HPDE6-E6E7 (cell line): ENCODE results near the gene EFHC1.
"Not testable (repeated sequence)": the region's sequence is repeated elsewhere in the genome, so short reads cannot be mapped to it uniquely, and the experiment has no call there.

Experiments used
- DNase-seq: peaks from one replicate; pipeline ENCODE4 v3.0.0; 2011; ENCODE audit warnings: missing footprints; ENCODE audit errors: extremely low spot score

Gene EFHC1

DNA sequence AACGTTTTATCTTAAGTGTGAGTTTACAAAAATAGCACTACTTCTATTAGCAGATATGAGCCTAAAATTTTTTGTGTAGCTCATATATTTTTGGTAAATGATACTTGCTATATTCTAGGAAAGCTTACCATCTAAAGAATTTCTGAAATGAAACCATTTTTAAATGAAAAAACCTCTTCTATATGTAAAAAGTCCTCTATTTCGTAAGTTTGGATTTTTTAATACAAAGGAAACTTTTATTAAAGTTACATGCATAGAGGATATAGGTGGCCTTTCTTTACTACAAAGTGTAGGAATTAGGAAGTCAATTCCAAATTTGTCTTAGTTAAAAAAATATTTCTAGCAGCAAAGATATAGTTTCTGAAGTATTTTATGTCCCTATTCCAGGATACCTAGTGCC lies 18.8 kb downstream of the EFHC1 start:
- no peak for DNase-seq

DNA sequence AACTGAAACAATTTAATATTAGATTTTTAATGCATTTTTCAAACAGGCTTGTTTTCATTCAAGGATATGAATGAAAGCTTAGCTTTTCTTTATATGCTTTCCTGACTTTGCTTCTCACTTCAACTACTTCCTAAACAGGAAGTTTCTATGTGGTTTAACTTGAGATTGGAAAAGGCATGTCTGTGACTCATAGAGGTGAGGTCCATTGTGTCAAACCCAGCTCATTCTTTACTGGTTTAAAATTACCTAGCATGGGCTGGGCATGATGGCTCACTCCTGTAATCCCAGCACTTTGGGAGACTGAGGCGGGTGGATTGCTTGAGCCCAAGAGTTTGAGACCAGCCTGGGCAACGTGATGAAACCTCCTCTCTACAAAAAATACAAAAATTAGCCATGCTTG lies 34.4 kb downstream of the EFHC1 start:
- DNase-seq: peak; percentile 76

DNA sequence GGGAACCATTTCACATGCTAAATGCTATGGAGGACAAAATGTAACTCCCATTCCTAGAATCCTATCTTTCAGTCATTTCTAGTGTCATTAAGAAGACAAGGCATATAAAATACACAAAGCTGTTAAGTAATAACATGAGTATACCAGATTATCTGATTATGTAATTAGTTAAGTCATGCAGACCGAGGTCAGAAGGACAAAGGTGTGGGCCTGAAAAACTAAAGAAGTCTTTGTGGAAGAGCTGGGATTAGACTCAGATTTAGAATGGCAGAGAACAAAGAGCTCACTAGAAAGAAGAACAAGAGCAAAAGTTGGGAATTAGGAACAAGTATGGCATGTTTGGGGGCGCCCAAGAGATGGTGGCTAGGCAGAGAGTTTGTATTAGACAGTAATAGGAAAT lies 37.0 kb downstream of the EFHC1 start:
- DNase-seq: no peak

DNA sequence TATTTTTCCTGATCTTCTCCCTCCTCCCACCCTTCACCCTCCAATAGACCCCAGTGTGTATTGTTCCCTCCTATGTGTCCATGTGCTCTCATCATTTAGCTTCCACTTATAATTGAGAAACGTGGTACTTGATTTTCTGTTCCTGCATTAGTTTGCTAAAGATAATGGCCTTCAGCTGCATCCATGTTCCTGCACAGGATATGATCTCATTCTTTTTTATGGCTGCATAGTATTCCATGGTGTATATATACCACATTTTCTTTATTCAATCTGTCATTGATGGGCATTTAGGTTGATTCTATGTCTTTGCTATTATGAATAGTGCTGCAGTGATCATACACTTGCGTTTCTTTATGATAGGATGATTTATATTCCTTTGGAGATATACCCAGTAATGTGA lies 41.1 kb downstream of the EFHC1 start:
- DNase-seq: not testable (repeated sequence)

DNA sequence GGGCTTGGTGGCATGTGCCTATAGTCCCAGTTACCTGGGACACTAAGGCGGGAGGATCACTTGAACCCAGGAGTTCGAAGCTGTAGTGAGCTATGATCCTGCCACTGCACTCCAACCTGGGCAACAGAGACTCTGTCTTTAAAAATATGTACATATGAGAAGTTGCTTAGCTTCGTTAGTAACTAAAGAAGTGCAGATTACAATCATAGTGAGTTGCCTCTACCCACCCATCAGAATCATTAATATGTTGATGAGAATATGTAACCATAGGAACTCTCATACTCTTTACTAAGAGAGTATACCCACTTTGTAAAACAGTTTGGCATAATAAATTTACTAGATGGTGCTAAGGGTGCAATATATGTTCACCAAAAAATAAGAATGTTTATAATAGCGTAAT lies 54.0 kb downstream of the EFHC1 start:
- DNase-seq: no peak

DNA sequence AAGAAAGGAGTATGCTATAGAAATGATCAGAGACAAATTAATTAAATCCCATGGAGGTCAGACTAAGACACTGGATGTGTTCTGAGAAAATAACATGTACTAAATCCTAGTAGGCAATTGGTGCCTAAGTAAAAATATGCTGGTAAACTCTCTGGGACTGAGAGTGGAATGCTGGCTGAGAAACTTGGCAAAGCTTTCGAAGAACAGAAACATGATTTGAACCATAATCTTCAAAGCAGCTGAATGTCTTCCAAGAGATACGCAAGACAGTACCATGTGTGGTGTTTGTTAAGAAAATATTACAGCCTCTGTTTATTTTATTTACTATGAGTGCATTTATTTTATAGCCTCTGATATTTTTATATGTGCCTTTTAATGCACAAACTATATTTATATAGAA lies 55.2 kb downstream of the EFHC1 start:
- DNase-seq: no peak

DNA sequence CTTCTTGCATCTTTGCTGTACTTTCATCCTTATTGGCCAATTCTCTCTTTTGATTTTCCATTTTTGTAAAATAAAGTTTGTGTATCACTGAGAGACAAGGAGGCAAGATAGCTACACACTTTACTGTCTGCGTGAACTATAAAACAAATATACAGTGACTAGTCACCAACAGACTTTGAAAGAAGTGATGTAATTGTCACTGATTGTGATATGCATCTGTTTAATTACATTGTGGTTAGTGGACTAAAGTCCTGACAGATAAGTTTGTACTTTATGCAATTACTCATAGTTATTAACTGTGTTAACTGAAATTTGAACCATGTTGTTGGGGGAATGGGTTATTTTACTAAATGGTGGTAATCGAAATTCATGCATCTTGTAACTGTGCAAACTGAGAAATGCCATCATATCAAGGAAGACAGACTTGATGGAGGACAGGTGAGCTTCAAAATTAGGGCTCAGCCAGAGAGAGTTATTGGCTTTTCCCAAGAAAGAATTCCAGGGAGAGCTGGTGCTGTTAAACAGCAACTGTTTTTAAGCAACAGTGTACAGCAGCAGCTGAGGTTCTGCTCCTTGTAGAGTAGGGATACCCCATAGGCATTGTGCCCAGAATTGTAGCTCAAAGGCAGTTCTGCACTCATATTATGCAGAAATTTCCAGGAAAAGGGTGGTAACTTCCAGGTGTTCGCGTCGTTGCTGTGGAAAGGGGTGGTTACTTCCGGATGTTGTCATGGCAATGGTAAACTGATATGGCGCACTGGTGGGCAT lies 62.9 kb downstream of the EFHC1 start:
- no peak for DNase-seq

DNA sequence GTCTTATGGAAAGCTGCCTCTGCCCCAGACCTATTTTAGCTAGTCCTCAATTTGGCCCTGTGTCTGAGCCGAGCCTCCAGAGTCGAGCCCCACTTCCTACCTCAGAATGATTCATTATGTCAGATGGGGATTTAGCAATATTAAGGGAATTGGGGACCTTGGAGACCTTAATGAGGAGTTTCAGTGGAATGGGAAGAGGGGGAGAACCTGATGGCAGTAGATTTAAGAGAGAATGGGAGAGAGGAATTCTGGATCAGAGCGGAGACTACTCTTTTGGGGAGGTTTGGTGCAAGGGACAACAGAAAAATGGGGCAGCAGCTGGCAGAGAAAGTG lies 63.5 kb downstream of the EFHC1 start:
- DNase-seq: no peak

DNA sequence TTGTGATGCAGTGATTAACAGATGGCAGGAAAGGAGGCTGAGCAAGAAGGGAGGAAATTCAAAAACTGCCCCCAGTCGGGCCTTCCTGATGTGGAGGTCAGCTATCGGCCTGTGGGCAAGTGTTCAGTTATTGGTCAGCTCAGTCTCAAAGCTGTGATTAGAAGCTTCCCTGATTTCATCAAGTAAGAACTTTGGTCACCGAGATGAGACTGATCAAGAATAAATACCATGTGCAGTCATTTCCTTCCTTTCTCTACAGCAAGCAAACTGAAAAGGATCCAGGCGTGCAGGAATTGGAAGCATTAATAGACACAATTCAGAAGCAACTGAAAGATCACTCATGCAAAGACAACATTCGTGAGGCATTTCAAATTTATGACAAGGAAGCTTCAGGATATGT lies 69.7 kb downstream of the EFHC1 start:
- no peak for DNase-seq

DNA sequence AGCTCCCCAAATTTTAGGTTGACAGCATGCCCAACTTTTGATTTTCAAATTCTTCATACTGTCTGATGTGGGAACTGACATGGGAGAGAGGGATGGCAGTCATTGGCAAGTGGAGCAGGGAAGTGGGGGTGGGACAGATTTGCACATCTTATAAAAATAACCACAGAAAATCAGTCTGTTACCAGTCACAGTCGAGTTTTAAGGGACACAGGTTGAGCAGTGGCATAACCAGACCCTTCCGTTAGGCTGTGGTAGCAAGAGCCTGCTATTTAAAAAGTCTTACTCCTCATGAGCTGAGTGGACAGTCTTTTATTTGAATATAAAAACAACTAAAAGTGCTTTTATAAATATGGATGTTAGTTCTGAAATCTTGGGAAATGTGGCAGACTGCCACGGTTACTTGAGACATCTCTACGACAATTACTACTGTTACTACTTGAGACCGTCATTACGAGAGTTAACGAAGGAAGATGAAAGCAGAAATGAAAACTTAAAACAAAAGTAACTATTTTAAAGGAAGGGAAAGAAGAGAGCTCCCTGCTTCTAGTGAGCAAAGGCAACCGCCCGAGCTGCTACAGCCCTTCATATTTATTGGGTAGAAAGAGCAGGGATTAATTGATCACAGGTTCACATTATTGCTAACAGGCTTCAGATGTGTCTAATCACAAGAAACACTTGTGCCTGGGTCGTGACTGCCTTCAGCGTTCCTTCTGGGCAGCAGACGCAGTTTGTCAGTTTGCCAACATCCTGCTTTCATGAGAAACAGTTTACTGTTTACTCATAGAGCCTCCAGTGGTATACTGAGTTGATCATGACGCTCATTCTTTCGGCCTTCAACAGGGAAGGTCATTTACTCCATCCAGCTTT lies 71.3 kb downstream of the EFHC1 start:
- no peak for DNase-seq

DNA sequence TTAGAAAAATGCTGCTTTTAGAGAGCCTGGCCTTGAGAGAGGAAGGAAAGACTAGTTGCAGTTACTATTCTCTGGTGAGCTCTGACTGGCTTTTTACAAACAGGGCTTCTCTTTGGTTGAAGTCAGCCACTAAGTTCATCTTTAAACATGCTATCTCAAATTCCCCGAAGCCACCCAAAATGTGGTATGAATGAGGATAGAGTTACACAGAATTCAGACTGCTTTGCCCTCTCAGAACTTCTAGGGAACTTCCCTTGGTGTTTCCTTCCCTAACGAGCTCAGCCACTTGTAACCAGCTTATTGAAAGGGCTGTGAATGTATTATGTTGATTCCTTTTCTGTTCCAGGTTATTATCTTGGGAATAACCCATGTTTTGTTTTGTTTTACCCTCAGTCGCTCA lies 73.5 kb downstream of the EFHC1 start:
- no peak for DNase-seq

DNA sequence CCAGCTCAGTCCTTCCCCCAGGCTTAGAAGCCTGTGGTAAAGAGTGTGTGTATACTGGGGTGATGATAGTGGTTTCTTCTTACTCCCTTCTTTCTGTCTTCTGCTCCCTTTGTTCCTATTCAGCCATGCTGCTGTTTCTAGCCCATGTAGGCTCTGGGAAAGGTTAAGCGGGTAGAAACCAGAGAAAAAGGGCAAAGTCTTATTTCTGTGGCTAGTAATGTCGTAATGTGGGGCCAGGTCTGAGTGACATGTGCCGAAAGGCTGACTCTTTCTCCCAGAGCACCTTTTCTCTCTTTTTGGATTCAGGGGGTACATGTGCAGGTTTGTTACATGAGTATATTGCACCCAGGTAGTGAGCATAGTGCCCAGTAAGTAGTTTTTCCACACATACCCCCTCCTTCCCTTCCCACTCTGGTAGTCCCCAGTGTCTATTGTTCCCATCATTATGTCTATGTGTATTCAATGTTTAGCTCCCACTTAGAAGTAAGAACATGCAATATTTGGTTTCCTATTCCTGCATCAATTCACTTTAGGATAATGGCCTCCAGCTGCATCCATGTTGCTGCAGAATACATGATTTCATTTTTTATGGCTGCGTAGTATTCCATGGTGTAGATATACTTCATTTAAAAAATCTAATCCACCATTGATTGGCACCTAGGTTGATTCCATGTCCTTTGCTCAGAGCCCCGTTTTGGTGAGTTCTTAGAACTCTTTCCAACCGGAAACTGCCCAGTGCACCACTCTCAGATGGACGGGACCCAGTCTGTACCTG lies 74.3 kb downstream of the EFHC1 start:
- no peak for DNase-seq

DNA sequence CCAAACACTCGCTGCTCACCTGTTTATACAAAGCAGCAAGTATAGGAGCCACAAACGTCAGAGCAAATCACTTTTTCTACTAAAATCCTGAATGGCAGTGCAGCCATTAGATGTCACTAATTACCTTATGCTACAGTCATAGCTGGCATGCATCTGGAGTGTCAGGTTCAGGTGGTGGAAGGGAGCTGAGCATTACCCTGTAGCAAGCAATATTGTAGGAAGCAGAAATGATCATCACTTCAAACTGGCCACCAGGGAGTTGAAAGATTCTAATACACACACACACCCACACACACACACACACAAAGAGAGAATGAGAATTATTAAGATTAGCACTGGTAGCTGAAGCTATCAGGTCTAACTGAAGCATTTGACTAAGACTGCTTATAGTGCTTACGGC lies 75.8 kb downstream of the EFHC1 start:
- DNase-seq: no peak

DNA sequence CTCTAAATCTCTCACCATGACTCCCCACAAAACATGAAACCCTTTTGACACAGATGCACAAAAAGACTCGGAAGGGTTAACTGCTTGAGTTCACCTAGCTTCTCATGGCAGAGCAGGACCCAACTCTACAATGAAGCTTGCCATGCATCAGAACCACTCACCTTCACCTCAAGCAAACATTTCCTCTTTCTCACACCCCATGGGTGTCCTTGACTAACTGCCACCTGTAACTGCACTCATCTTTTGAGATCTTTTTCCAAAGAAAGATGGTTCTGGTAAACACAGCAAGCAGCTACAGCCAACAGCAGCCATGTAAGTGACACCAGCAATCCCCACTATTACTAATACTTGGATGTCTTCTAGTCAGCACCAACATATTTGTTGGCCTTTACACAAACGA lies 76.5 kb downstream of the EFHC1 start:
- DNase-seq: no peak

DNA sequence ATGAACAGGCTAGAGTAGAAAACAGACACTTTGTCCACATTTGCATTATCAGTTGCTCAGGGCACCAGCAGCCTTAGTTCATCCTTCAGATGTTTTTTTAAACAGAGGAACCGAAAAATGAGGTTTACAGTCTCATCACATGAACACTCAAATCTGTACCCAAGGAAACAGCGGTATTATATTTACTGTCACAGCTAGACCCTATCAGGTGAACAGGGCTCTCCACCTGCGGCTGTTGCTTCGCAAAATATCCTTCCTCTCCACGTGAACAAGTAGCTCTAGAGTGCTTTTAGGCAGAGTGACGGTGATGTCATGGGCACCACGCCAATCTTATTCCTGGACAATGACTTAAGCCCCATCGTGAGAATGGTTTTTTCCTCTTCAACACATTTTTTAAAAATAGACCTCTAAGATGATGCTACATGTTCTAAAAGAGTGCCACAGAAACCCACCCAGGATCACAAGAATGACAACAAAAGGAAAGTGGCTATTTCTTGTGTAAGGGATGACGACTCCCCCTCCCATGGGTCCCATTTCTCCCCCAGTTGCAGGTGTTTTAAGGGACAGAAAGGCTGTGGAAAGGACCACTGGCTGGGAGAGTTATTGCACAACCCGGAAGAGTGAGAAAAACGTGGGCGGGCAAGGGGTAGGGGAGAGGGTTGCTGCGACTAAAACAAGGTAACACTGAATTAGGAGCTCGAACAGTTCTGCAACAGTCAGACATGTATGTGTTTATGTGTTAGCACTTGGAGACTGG lies 77.7 kb downstream of the EFHC1 start:
- DNase-seq: no peak

DNA sequence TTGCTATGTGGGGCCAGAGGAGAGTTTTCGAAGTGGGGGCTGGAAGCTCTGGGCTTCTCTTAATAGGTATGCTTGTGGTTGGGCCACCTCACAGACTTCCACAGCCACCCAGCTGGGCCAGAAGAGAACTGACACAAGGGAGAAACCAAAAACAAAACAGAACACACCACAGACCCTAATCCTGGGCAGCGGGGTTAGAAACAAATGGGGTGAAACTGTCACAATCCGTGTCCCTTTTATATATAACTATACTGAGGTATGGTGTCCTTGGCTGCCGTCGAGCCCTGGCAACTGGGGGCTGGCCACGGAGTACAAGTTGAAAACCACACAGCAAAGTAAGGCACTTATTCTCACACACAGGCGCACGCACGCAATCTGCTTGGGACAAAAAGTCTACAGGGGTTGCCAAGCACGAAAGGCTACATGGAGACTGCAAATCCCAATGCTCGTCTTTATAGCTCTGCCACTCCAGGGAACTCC lies 78.4 kb downstream of the EFHC1 start:
- DNase-seq: no peak

DNA sequence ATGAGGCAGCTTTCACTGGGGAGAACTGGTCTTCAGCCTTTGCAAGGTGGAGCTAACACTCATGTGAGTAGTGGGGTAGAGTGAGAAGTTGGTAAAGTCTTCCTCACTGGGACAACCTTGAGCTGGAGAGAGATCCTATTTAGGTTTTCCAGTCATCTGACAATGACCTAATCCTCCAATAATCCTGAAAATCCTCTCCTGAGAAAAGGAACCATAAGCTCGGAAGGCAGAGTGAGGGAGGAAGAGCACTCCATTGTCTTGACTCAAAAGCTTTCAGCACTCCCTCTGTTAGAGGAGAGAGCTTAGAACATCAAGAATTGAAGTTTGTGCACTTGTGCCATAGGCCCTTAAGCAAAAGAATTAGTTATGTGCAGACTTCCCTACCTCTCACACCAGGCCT lies 78.9 kb downstream of the EFHC1 start:
- DNase-seq: no peak

DNA sequence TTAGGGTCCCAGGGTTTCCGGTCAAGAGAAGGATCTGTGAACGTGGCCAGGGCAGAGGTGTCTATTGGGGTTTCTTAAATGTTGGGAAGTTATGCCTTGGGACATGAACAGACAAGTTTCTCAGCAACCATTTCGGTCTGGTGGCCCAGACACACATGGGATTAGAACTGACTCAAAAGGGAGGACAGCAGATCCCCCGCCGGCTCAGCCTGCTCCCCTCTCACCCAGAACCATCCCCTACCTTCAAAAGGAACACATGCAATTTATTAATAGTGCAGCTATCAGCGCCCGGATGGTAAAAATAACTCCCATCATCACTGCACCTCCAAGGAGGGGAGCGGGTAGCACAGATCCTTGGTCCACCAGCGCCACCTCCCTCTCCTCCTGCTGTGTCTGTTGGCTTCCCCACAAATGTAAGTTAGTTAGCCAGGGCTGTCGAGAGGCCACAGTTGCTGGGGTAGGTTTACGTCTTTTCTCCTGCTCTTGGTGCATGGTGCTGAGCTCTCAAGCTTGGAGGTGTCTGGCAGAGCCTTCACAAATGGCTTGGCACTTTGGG lies 79.6 kb downstream of the EFHC1 start:
- DNase-seq: no peak

DNA sequence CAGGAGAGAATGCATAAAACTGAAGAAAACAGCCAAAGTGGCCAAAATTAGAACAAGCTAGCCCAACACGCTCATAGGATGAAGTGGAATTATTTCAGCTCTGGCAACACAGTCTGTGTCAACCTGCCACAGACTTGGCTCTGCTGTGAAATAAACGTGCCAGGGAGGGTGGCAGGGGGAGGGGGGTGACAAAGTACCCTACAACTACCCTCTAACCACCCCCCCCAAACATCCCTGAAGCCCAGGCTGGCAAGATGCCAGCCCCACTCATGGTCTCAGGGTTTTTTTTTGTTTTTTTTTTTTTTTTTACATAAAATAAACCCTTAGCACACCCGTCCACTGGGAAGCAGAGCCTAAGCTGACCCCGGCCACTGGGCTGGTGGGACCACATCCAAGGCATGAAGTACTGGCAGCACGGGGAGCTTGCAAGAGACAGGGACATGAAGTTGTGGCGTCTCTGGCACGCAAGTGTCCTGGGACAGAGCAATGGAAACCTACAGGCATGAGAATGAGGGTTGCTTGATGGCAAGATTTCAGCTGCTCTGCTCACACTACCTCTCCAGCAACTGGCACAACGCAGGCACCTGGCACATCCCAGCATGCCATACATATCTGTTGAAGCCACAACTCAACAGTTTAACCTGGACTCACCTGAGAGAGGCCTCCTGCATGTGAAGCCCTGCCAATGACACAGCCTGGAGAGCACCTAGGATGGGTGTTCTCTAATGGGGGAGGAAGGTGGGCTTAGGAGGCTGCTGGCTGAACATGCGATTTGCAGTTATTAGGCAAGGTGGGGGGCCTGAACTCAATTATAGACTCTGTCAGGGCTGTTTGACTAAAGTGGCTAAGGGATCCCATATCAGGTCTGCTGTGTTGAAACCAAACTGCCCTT lies 80.3 kb downstream of the EFHC1 start:
- no peak for DNase-seq

DNA sequence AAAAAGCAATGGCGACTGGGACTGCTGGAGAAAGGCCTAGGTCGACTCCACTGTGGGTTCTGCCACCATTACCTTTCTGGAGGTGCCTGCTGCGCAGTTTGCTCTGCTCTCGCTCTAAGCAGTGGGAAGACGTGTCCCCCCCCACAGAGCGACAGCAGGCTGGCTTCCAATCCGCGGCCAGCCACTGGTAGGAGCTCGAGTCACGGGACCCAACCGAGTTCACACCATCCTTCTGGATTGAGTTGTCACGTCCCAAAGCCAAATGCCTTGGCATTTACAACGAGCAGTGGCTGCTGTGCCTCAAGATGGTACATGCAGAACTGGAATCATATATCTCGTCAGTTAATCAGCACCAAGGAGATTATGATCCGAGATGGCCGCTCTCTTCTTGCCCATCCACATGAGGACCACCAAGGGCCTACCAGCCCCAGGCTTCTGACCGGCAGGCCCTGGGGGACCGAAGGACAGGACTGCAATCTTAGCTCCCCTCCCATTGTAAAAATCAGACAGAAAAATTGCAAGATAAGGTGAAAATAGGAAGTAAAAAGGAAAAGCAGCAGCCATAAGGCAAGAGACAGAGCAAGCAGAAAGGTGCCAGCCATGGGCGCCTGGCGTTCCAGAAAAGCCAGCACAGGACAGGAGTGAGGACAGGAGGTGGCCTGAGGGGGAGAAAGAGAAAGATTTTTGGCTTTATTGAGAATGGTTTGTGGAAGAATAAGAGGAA lies 82.3 kb downstream of the EFHC1 start:
- no peak for DNase-seq
